Tibial artery (tissue), 4 donors: ENCODE measurements around the gene PRSS1.

Experiments used
- DNase-seq, 2 donors: peaks; one replicate each; pipeline ENCODE4 v3.0.0-alpha.2; 2019
- H3K27ac ChIP-seq, 2 donors: fragments of 200-600 bp; sonication (generic) in 1 of 2; 1 replicate in 1 of 2; 2 replicates in 1 of 2; pipeline ENCODE4 v1.5.1; 2018 to 2019; ENCODE audit warnings: mild to moderate bottlenecking in 1 of 2
- H3K27me3 ChIP-seq, 2 donors: fragments of 200-600 bp; sonication (generic) in 1 of 2; one replicate each; pipeline versions ENCODE4 v1.5.1 to v1.6.0; 2016 to 2019
- H3K36me3 ChIP-seq, 3 donors: fragments of 200-600 bp; sonication (generic) in 2 of 3; one replicate each; pipeline ENCODE4 v1.5.1; 2016 to 2019; ENCODE audit warnings: mild to moderate bottlenecking in 2 of 3
- H3K4me1 ChIP-seq, 4 donors: fragments of 200-600 bp; sonication (generic) in 2 of 4; 1 replicate in 3 of 4; 2 replicates in 1 of 4; pipeline ENCODE4 v1.5.1; 2016 to 2019
- H3K4me3 ChIP-seq, 2 donors: fragments of 200-600 bp; sonication (generic) in 1 of 2; 1 replicate in 1 of 2; 2 replicates in 1 of 2; pipeline ENCODE4 v1.5.1; 2018 to 2019; ENCODE audit warnings: mild to moderate bottlenecking in 2 of 2
- H3K9me3 ChIP-seq, 3 donors: fragments of 200-600 bp; sonication (generic) in 1 of 3; one replicate each; pipeline ENCODE4 v1.5.1; 2016 to 2019
- intact Hi-C: fragments of 100-400 bp; cut with DNase I; formaldehyde crosslinking; loops from one replicate; pipeline ENCODE4 v1.15.0; 2023; ENCODE audit warnings: low total_unique reads
- TF ChIP-seq, protein P1 (sequence below), 2 experiments: fragments of 200-600 bp in 1 of 2; fragments of 450-650 bp in 1 of 2; IDR thresholded peaks; one replicate each; pipeline ENCODE4 v1.5.1; 2017 to 2019; ENCODE audit warnings: antibody characterized with exemption in 2 of 2, mild to moderate bottlenecking in 1 of 2, moderate library complexity in 1 of 2

The PRSS1 gene

DNA sequence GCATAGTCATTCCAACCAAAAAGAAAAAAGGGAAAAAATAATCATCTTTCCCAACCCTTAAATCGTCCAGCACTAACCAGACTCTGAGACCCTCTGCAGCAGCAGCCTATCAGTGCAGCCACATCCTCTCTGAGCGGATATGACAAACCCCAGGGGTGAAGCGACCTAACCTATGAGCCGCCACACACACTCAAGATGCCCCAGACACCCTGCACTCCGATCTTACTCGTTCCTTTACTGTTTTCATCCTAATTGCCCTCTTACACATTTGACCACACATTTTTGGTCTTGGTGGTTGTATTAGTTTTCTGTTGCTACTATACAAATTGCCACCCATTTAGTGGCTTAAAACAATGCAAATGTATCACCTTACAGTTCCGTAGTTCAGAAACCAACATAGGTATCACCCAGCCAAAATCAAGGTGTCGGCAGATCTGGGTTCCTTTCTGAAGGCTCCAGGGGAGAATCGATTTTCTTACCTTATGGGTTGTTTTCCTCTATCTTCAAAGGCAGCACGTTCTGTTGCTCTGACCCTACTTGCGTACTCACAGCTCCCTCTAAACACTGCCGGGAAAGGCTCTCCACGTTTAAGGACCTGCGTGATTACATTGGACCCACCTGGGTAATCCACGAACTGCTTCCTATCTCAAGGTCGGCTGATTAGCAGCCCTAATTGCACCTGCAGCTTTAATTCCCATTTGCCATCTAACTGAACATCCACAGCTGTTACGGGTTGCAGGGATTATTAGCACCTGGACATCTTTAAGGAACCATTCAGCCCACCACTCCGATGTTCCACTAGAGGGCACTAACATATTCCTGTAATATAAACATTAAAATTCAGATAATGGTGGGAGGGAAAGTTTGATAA is 37.3 kb upstream of the PRSS1 start:
- Histone ChIP-seq H3K4me1 (no peaks in the 10 kb centered on the region), H3K9me3 (no peaks in the 10 kb centered on the region), H3K4me3 (no peak overlapping the region), H3K36me3 (no peaks in the 10 kb centered on the region), H3K27ac (no peak overlapping the region), H3K27me3 (peaks cover 0 to 2% of the 10 kb centered on the region in 2 donors)
- intact Hi-C loops, result no loop called here
- TF ChIP-seq, protein P1, sequence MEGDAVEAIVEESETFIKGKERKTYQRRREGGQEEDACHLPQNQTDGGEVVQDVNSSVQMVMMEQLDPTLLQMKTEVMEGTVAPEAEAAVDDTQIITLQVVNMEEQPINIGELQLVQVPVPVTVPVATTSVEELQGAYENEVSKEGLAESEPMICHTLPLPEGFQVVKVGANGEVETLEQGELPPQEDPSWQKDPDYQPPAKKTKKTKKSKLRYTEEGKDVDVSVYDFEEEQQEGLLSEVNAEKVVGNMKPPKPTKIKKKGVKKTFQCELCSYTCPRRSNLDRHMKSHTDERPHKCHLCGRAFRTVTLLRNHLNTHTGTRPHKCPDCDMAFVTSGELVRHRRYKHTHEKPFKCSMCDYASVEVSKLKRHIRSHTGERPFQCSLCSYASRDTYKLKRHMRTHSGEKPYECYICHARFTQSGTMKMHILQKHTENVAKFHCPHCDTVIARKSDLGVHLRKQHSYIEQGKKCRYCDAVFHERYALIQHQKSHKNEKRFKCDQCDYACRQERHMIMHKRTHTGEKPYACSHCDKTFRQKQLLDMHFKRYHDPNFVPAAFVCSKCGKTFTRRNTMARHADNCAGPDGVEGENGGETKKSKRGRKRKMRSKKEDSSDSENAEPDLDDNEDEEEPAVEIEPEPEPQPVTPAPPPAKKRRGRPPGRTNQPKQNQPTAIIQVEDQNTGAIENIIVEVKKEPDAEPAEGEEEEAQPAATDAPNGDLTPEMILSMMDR (IDR thresholded peaks at IDR 0.05), result peak; percentile 18 to 28
- DNase-seq, result no peak

DNA sequence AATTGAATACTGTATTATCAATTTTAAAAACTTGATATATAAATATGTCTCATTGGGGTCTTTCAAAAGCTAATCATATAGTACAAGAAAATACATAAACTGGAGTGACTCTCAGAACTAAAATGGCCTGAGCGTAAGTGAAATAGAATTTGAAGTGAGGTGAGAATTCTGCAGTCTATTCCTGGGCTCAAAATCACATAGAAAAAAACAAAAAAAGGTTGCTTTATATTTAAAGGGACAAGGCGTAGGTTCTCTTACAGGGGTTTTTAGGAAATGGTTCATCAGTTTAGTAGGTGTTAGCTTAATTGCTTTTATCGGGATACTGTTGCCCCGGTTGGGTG is 36.7 kb upstream of the PRSS1 start:
- Histone ChIP-seq H3K9me3 (no peaks in the 10 kb centered on the region), H3K4me3 (no peak overlapping the region), H3K27me3 (peaks cover 0 to 2% of the 10 kb centered on the region in 2 donors), H3K27ac (no peak overlapping the region), H3K36me3 (no peaks in the 10 kb centered on the region), H3K4me1 (no peaks in the 10 kb centered on the region)
- intact Hi-C loops, result no loop called here
- TF ChIP-seq, protein P1 (IDR thresholded peaks at IDR 0.05), result no peak
- DNase-seq, result no peak

DNA sequence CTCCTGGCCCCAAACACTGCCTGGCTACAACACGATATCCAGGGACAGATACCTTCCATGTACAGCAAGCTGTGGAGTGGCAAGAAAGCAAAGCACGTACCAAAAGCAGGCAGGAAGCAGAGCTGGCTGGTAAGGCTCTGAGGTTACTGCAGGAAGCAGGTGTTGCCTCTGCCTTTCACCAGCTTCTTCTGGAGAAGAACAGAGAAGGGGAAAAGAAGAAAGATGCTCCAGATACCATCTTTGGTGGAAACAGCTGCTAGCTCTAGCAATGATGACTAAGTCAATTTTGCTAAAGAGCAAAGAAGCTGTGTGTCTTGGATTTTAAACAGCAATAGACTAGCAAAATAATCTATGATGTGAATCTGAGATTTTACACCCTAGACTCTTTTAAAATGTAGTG is 34.9 kb upstream of the PRSS1 start:
- TF ChIP-seq, protein P1 (IDR thresholded peaks at IDR 0.05), result no peak
- no peaks in the 10 kb centered on the region for H3K4me1 ChIP-seq
- no peak overlapping the region for H3K4me3 ChIP-seq
- no peak overlapping the region for H3K27ac ChIP-seq
- intact Hi-C loops, result no loop called here
- no peak for DNase-seq
- H3K36me3 ChIP-seq, result no peaks in the 10 kb centered on the region
- peaks cover 0 to 2% of the 10 kb centered on the region in 2 donors for H3K27me3 ChIP-seq
- no peaks in the 10 kb centered on the region for H3K9me3 ChIP-seq

DNA sequence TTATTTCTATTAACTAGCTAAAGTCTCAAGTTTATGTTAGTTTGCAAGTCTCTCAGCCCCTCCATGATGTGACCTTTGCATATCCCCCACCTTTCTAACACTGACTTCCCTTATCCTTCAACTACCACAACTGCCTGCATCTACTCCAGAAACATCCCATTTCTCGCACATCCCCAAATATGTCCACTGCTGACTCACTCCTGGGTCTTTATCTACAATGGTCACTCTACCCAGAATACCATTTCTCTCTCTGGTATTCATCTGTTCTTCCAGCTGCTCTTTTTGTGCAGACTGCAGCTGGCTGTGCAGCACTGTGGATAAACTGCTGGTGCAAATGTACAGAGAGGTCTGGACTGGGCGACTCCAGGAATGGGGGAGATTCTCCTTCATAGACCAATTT is 32.7 kb upstream of the PRSS1 start:
- H3K27ac ChIP-seq, result no peak overlapping the region
- no peak for DNase-seq
- H3K9me3 ChIP-seq, result no peaks in the 10 kb centered on the region
- H3K27me3 ChIP-seq, result peaks cover 0 to 2% of the 10 kb centered on the region in 2 donors
- intact Hi-C loops, result no loop called here
- H3K4me1 ChIP-seq, result no peaks in the 10 kb centered on the region
- no peak overlapping the region for H3K4me3 ChIP-seq
- no peaks in the 10 kb centered on the region for H3K36me3 ChIP-seq
- TF ChIP-seq, protein P1 (IDR thresholded peaks at IDR 0.05), result no peak

DNA sequence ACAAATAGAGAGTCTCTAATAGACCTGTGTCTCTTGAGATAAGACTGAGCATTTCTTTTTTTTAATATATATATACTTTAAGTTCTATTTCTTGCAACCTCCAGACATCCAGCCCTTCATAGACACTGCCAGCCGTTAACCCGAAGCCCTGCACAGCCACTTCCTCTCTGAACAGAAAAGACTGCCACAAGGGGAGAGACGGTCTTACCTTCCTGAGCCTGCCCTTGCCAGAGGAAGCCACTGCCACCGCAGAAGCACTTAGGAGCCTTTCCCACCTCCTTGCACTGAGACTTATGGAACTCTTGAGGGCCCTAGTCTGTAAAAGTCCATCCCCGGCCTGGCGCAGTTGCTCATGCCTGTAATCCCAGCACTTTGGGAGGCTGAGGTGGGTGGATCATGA is 31.8 kb upstream of the PRSS1 start:
- H3K4me3 ChIP-seq, result no peak overlapping the region
- TF ChIP-seq, protein P1 (IDR thresholded peaks at IDR 0.05), result no peak
- intact Hi-C loops, result no loop called here
- H3K9me3 ChIP-seq, result no peaks in the 10 kb centered on the region
- no peaks in the 10 kb centered on the region for H3K36me3 ChIP-seq
- DNase-seq, result no peak
- H3K27me3 ChIP-seq, result no peaks in the 10 kb centered on the region
- no peak overlapping the region for H3K27ac ChIP-seq
- H3K4me1 ChIP-seq, result no peaks in the 10 kb centered on the region
